Kidney capillary endothelial cell (primary cell): Measurements from ENCODE around the gene TNS4.
A peak's percentile ranks its signal among the peaks of the same experiment; 100 is the strongest.

ENCODE experiments used
- DNase-seq: peaks from one replicate; pipeline ENCODE4 v3.0.0-alpha.2; 2018; ENCODE audit warnings: low spot score

Gene TNS4

GRCh38 chr17:40457964-40458791 lies 43.2 kb downstream of the TNS4 start:
- DNase-seq = no peak

- DNase-seq = no peak
Measured at GRCh38 chr17:40457369-40457768, 44.1 kb downstream of the TNS4 start.

DNA sequence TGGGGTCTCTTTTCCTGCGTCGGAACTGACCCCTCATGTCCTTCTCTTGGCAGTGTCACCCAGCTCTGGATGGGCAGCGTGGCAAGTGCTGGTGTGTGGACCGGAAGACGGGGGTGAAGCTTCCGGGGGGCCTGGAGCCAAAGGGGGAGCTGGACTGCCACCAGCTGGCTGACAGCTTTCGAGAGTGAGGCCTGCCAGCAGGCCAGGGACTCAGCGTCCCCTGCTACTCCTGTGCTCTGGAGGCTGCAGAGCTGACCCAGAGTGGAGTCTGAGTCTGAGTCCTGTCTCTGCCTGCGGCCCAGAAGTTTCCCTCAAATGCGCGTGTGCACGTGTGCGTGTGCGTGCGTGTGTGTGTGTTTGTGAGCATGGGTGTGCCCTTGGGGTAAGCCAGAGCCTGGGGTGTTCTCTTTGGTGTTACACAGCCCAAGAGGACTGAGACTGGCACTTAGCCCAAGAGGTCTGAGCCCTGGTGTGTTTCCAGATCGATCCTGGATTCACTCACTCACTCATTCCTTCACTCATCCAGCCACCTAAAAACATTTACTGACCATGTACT lies 44.9 kb downstream of the TNS4 start:
- no peak for DNase-seq

GRCh38 chr17:40454613-40454995 lies 46.8 kb downstream of the TNS4 start:
- no peak for DNase-seq

GRCh38 chr17:40453881-40454612 lies 47.4 kb downstream of the TNS4 start:
- no peak for DNase-seq

- DNase-seq = no peak
Measured at GRCh38 chr17:40452921-40453378, 48.5 kb downstream of the TNS4 start.

- no peak for DNase-seq
Measured at GRCh38 chr17:40452216-40452787, 49.1 kb downstream of the TNS4 start.

- no peak for DNase-seq
Measured at GRCh38 chr17:40451420-40451819, 50.0 kb downstream of the TNS4 start.

GRCh38 chr17:40450175-40450574 lies 51.2 kb downstream of the TNS4 start:
- no peak for DNase-seq

DNA sequence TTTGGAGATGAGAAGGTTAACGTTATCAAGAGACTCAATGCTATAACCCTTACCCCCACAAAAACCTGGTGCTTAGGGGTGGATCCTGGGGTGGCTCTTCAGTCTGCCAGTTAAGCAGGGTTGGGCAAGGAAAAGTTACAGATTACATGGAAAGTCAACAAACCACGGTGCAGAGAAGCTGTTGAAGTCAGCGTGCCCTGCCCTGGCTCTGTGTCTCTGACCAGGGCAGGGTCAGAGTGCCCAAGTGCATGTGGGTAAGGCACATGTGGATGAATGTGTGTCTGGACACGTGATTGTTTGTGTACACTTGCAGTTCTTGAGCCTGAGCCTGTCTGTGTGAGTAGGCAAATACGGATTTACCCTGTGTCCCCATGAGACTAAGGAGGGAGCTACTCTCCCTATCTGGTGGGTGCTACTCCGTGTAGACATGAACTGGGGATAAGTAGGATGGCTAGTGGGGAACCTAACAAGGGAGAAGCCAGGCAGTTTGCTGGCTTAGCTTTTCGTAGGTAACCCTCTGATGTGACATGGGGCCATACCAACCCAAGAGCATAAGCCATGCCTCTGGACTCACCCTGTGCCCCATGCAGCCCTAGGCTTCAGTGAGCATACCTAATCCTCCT lies 52.7 kb downstream of the TNS4 start:
- DNase-seq = no peak

DNA sequence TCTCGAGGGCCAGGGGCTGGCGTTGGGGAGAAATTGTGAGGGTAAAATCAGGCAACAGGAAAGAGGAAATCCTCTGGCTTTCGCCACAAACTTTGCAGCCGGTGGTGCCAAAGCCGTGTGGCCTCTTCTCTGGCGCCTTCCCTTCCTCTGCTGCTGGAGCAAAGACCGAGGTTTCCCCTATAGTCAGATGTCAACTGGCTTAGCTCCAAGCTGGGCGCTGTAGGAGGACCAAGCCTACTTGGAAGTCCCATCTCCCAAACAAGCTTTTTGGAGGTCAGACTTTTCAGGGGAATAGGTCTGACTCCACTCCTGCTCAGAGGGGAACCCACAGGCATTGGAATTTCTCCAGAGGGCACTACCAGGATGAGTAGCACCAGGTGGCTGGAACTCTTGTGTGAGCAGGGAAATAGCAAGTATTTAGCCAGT lies 53.2 kb downstream of the TNS4 start:
- no peak for DNase-seq

- DNase-seq = no peak
Measured at GRCh38 chr17:40447806-40448205, 53.6 kb downstream of the TNS4 start.

DNA sequence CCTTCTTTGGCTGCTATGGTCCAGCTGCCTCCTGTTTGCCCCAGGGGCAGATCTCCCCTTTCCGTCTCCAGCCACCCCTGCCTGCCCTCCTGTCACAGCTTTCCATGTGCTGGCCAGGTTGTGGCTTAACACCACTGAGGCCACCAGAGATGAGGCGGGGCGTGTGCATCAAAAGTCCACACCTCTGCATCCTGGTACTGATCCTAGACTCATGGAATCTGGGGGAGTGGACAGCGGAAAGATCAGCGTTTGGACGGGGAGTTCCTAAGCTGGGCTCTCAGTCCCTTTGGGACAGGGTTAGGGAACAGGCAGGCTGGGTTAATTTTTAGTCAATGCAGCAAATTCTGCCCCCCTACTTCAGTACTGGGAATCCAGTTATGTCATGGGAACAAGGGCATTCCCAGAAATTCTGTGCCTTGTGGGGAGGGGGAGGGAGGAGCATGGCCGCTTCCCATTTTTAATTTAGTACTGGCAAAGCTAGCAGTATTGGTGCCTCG lies 54.2 kb downstream of the TNS4 start:
- DNase-seq = no peak

DNA sequence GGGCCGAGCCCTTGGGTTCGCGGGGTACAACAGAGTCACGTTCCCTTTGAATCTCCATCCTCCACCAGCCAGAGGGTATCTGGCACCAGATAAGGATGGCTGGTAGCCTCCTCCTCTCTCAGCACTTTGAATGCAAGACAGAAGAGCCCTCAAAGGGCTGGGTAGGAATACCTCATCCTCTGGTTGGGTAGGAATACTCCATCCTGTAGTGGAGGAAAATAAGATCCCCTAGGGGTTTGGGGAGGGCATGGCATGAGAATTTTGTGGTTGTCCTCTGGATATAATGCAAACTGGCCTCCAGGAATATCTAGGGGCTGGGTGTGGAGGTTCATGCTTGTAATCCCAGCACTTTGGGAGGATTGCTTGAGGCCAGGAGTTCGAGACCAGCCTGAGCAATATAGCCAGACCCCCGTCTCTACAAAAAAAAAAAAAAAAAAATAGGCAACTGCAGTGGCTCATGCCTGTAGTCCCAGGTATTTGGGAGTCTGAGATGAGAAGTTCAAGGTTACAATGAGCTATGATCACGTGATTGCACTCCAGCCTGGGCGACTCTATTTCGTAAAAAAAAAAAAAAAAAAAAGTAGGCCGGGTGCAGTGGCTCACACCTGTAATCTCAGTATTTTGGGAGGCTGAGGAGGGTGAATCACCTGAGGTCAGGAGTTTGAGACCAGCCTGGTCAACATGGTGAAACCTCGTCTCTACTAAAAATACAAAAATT lies 55.5 kb downstream of the TNS4 start:
- peak; percentile 57 for DNase-seq

DNA sequence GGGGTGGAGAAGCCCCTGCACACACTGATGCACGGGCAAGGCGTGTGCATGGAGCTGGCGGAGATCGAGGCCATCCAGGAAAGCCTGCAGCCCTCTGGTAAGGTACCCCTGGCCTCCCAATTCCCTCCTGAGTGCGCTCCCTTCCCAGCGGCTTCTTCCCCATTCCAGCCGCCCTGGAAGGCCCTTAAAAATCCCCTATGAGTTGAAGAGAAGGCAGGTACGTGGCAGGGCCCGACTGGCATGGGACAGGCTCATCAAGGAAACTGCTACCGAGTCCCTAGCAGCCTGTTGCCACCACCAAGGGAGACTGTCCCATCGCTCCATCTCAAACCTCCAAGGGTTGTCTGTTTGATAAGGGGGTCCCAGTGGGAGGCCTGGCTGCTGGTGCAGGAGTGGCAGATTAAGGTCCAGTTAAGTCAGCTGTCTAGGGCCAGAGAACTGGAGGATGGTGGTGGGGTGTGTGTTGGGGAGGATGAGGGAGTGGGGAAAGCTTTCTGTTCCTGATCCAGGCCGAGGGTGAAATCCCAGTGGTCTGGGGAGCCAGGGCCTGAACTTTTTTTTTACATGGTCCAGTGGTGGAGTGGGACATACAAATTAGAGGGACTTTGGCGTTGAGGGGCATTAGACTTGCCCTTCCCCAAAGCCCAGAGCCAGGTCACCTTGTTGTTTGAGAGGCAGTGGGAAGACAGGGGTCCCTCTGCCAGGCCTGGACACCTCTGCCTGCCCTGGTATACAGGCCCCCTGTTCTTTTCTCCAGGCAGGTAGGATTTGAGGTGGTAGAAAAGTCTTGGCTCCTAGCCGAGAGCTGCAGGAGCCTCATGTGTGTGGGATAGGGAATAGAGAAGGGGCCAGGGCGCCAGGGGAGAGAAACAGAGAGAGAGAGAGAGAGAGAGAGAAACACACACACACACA lies 57.2 kb downstream of the TNS4 start:
- no peak for DNase-seq

DNA sequence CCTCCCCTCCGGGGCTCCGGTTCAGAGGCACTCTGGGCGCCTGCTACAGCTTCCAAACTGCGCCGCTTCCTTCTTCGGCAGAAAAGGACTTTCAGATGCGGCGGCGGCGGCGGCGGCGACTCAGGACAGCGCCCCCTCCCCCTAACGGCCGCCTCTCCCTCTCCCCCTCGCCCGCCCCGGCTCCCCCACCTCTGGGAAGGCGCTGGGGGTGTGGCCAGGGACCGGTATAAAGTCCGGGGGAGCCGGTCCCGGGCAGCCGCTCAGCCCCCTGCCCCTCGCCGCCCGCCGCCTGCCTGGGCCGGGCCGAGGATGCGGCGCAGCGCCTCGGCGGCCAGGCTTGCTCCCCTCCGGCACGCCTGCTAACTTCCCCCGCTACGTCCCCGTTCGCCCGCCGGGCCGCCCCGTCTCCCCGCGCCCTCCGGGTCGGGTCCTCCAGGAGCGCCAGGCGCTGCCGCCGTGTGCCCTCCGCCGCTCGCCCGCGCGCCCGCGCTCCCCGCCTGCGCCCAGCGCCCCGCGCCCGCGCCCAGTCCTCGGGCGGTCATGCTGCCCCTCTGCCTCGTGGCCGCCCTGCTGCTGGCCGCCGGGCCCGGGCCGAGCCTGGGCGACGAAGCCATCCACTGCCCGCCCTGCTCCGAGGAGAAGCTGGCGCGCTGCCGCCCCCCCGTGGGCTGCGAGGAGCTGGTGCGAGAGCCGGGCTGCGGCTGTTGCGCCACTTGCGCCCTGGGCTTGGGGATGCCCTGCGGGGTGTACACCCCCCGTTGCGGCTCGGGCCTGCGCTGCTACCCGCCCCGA lies 58.0 kb downstream of the TNS4 start, which contains the start of gene IGFBP4:
IGFBP4 (plus strand) TSS at position 255 of the 792 bp plus-strand sequence; CDS start at position 541, 286 bp downstream.
- DNase-seq = no peak

- DNase-seq = no peak
Measured at GRCh38 chr17:40442392-40443195, 58.8 kb downstream of the TNS4 start.

- no peak for DNase-seq
Measured at GRCh38 chr17:40440166-40440565, 61.3 kb downstream of the TNS4 start.
